Transverse colon (tissue), 3 donors: Measurements from ENCODE around the gene PI4K2A.

Source experiments
- POLR2A ChIP-seq: fragments of 450-650 bp; IDR thresholded peaks from one replicate; pipeline ENCODE4 v1.6.1; 2016; ENCODE audit warnings: antibody characterized with exemption, mild to moderate bottlenecking, moderate library complexity
- POLR2AphosphoS5 ChIP-seq, 3 donors: sonication (generic); formaldehyde crosslinking; IDR thresholded peaks; one replicate each; pipeline ENCODE4 v1.6.1; 2016; ENCODE audit warnings: antibody characterized with exemption in 3 of 3

- no peak for TF ChIP-seq POLR2A
- no peak for TF ChIP-seq POLR2AphosphoS5 (IDR thresholded peaks at IDR 0.05)
These were observed 22.2 kb upstream of the PI4K2A start for GRCh38 chr10:97618285-97618684.
